GM19351 (cell line): ENCODE data around the gene CD5L.
A peak's percentile ranks its signal among the peaks of the same experiment; 100 is the strongest.

Experiments used
- ATAC-seq: cut with Tn5 transposase; IDR thresholded peaks from one replicate; pipeline ENCODE4 v1.9.1; 2021; ENCODE audit warnings: mild to moderate bottlenecking, moderate library complexity; ENCODE audit not compliant: unreplicated experiment

The CD5L gene

GRCh38 chr1:157819215-157819614 lies 22.4 kb downstream of the CD5L start:
- no peak for ATAC-seq

GRCh38 chr1:157813269-157813668 lies 28.3 kb downstream of the CD5L start:
- ATAC-seq = no peak

GRCh38 chr1:157806431-157807149 lies 35.0 kb downstream of the CD5L start:
- peak; percentile 86 for ATAC-seq

- ATAC-seq = no peak
These were observed 37.8 kb downstream of the CD5L start for GRCh38 chr1:157803851-157804250.

GRCh38 chr1:157799996-157800395 lies 41.6 kb downstream of the CD5L start:
- no peak for ATAC-seq

GRCh38 chr1:157798211-157798610 lies 43.4 kb downstream of the CD5L start:
- no peak for ATAC-seq

GRCh38 chr1:157785248-157785647 lies 56.4 kb downstream of the CD5L start:
- no peak for ATAC-seq

GRCh38 chr1:157784801-157785200 lies 56.8 kb downstream of the CD5L start:
- ATAC-seq = no peak

GRCh38 chr1:157782931-157783330 lies 58.7 kb downstream of the CD5L start:
- no peak for ATAC-seq

GRCh38 chr1:157781048-157781447 lies 60.6 kb downstream of the CD5L start:
- ATAC-seq = peak; percentile 76
